Prostate gland (tissue), 2 donors: ENCODE results near the gene CNDP1.

Source experiments
- CTCF ChIP-seq, 4 experiments: fragments of 200-600 bp in 2 of 4; fragments of 450-650 bp in 2 of 4; sonication (generic) in 2 of 4; IDR thresholded peaks; 1 replicate in 3 of 4; 2 replicates in 1 of 4; pipeline ENCODE4 v1.5.1; 2016 to 2019; ENCODE audit warnings: antibody characterized with exemption in 4 of 4, mild to moderate bottlenecking in 2 of 4, moderate library complexity in 2 of 4
- POLR2A ChIP-seq: fragments of 450-650 bp; IDR thresholded peaks from one replicate; pipeline ENCODE4 v1.6.1; 2016; ENCODE audit warnings: antibody characterized with exemption, mild to moderate bottlenecking
- POLR2AphosphoS5 ChIP-seq: sonication (generic); formaldehyde crosslinking; IDR thresholded peaks from one replicate; pipeline ENCODE4 v1.6.1; 2017; ENCODE audit warnings: antibody characterized with exemption

- TF ChIP-seq CTCF (IDR thresholded peaks at IDR 0.05) (no peak), POLR2AphosphoS5 (no peak), POLR2A (no peak)
Observed at GRCh38 chr18:74631212-74631611, 96.9 kb downstream of the CNDP1 start.
